GM12892 (cell line): Measurements from ENCODE around the gene ARL3.

Source experiments
- POLR2A ChIP-seq: IDR thresholded peaks from 2 replicates; pipeline ENCODE4 v1.6.1; 2011; ENCODE audit warnings: low read depth, low read length, control low read depth
- POLR2AphosphoS5 ChIP-seq: IDR thresholded peaks from 2 replicates; pipeline ENCODE4 v1.6.1; 2011; ENCODE audit warnings: low read depth, low read length, control low read depth
- TAF1 ChIP-seq: IDR thresholded peaks from 2 replicates; pipeline ENCODE4 v1.6.1; 2011; ENCODE audit warnings: low read depth, mild to moderate bottlenecking, control low read depth, low read length, borderline replicate concordance

DNA sequence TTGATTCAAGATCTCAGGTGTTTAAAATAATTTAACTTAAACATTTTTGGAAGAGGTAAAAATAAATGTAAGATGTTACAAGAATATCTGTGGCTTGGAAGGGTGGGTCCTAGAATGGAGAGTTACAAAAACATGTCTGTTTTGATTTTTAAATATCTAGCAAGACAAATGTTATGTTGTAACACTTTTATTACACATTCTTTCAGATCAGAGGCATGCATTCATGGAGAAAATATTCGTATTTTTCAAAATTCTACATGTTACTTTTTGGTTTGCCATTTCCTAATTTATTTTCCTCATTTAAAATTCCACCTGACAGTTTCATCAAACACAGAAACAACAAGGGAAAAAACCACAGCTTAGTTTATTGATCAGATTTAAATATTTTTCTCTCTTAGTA, 39.5 kb upstream of the ARL3 start:
- TF ChIP-seq POLR2AphosphoS5 (no peak), POLR2A (no peak), TAF1 (no peak)
